GM19468 (cell line): Measurements from ENCODE around the gene DGLUCY.
"Not testable (repeated sequence)": the region's sequence is repeated elsewhere in the genome, so short reads cannot be mapped to it uniquely, and the experiment has no call there.

Experiments
- ATAC-seq: cut with Tn5 transposase; IDR thresholded peaks from one replicate; pipeline ENCODE4 v1.9.1; 2021; ENCODE audit warnings: mild to moderate bottlenecking, moderate library complexity, moderate number of reproducible peaks; ENCODE audit not compliant: unreplicated experiment; ENCODE audit errors: extremely low read depth

Gene DGLUCY

DNA sequence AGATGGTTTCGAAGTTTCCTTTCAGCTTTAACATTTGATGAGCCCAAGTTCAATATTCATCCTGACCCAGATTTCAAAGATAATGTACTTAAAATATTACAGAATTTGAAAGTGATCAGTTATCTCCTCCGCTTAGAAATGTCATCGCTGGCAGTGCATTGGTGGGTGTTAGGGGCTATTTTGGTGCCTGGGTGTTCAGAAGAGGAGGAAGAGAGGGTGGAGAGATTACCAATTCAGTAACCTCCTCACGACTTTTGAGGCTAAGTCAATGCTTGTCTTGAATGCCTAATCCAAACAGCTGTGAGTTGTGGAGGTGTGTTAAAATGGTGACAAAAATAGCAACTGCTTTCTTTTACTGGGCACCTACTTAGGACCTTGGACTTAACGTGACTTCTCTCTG is 13.8 kb upstream of the DGLUCY start:
- no peak for ATAC-seq

- no peak for ATAC-seq
Observed at GRCh38 chr14:91103116-91103515, 10.8 kb upstream of the DGLUCY start.

GRCh38 chr14:91108941-91109611 is 4.8 kb upstream of the DGLUCY start:
- ATAC-seq: no peak

DNA sequence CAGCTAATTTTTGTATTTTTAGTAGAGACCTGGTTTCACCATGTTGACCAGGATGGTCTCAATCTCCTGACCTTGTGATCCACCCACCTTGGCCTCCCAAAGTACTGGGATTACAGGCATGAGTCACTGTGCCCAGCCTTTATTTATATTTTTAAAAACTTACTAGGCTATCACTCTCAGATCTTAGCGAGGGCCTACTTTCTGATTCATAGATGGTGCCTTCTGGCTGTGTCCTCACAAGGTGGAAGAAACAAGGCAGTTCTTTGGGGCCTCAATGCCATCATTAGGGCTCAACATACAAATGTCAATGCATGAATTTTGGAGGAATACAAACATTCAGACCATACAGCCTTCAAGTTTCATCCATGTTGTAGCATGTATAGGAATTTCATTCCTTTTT is 2.4 kb upstream of the DGLUCY start:
- ATAC-seq: no peak

GRCh38 chr14:91112194-91112593 is 1.7 kb upstream of the DGLUCY start:
- no peak for ATAC-seq

DNA sequence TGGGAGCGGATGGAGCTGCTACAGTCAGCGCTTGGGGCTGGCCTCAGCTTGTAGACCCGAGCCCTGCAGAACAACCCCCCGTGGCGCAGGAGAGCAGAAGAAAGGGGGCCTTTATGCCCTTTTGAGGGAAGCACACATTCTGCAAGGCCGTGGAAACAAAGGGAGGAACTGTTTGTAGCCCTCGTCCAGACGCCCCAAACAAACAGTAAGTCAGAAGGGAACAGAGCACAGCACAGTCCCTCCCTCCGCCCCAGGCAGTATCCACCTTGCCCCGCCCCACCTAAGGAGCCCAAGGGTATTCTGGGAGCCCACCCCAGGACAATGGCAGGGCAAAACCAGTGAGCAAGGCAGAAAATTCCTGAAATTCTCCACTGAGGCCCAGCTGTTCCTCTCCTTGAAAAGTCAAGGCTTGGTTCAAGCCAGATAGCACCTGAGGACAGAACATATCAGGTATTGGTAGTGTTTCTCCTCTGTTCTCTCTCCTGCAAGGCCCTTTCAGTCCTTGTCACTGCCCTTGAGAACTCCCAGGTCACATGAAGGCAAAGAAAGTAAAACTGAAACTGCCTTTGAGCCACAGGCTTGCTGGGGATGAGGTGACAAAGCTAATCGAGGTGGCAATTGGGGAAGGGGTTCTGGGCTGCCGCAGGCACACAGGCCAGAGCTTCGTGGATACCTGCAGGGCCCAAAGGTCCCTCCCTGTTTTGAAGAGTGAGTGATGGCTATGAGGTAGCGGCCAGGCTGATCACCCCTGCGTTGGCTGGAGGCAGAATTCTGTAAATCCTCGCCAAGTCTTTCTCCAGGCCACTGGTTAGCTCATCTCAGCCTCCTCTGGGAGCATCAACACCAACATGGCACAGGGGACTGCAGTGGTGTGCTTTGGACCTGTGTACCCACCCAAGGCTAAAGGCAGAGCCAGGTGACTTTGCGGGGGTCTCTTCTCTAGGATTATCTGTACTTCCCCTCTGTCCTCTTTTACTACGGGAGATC is 499 bp downstream of the DGLUCY start:
- ATAC-seq: peak; percentile 56

- no peak for ATAC-seq
Observed at GRCh38 chr14:91115986-91116770, 2.3 kb downstream of the DGLUCY start.

- ATAC-seq: no peak
Observed at GRCh38 chr14:91116913-91117588, 3.2 kb downstream of the DGLUCY start.

GRCh38 chr14:91117960-91118359 is 4.1 kb downstream of the DGLUCY start:
- ATAC-seq: no peak

- no peak for ATAC-seq
Observed at GRCh38 chr14:91118511-91119068, 4.7 kb downstream of the DGLUCY start.

DNA sequence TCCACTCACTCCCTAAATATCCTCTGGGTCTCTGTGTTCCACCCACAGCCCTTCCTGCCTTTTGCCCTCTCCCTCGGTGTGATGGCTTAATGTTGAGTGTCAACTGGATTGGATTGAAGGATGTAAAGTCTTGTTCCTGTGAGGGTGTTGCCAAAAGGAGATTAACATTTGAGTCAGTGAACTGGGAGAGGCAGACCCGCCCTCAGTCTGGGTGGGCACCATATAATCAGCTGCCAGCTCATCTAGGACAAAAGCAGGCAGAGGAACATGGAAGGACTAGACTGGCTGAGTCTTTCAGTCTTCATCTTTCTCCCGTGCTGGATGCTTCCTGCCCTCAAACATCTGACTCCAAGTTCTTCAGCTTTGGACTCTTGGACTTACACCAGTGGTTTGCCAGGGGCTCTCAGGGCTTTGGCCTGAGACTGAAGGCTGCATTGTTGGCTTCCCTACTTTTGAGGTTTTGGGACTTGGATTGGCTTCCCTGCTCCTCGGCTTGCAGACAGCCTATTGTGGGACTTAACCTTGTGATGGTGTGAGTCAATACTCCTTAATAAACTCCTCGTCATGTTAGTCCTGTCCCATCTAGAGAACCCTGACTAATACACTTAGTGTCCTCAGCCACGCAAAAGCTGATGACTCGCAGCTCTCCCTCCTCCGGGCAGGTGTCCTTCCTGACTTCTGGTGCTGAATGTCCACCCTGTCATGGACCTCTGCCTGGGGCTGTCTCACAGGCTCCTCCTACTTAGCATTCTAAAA is 5.9 kb downstream of the DGLUCY start:
- no peak for ATAC-seq

- ATAC-seq: no peak
Observed at GRCh38 chr14:91123201-91123600, 9.3 kb downstream of the DGLUCY start.

- ATAC-seq: not testable (repeated sequence)
Observed at GRCh38 chr14:91124406-91125270, 10.8 kb downstream of the DGLUCY start.

DNA sequence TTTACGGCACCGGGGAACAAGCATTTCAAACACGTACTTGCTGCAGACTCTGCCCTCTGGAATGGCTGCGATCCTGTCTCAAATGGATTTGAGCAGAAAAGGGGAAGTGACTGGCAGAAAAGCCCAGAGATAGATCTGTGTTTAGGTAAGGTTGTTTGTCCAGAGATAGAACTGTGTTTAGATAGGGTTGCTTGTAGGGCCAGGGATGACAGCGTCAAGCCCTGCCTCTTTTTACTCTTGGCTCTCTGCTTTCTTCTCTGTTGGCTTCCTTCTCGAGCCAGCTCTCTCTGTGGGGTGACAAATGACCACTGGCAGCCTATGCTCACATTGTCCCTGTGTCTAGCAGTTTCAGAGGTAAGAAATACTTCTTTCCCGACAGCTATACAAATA is 11.4 kb downstream of the DGLUCY start:
- ATAC-seq: no peak

- ATAC-seq: no peak
Observed at GRCh38 chr14:91125801-91126200, 11.9 kb downstream of the DGLUCY start.

- no peak for ATAC-seq
Observed at GRCh38 chr14:91126761-91127160, 12.9 kb downstream of the DGLUCY start.

- no peak for ATAC-seq
Observed at GRCh38 chr14:91127401-91127801, 13.5 kb downstream of the DGLUCY start.

- no peak for ATAC-seq
Observed at GRCh38 chr14:91127924-91128323, 14.1 kb downstream of the DGLUCY start.
